ENCODE data around the gene DSCAML1. TPM values are rescaled to one million over a fixed set of nuclear protein-coding genes. Genes with fewer than 3 reads are reported as not detected.

DSCAML1 gene
- total RNA-seq, 1 donor from 2014 or later, result 6.1 TPM

GRCh38 chr11:117544130-117544800, 252.8 kb downstream of the DSCAML1 start:
- FAIRE-seq (no peak), DNase-seq (ENCODE audit: low spot score in 2 of 2) (no peak)

- no peak for DNase-seq (ENCODE audit: low spot score in 2 of 2)
Measured at GRCh38 chr11:117541211-117541610, 255.8 kb downstream of the DSCAML1 start.

GRCh38 chr11:117538263-117539135, 258.5 kb downstream of the DSCAML1 start:
- DNase-seq (ENCODE audit: low spot score in 2 of 2) (no peak), FAIRE-seq (no peak)

More at GRCh38 chr11:117541211-117541610, 255.8 kb downstream of the DSCAML1 start:
- FAIRE-seq, result no peak

- DNase-seq (ENCODE audit: low spot score in 2 of 2) (peak; percentile 45 to 49), FAIRE-seq (no peak)
Measured at GRCh38 chr11:117535850-117536411, 261.1 kb downstream of the DSCAML1 start.

- DNase-seq (ENCODE audit: low spot score in 2 of 2), result peak; percentile 41 to 61
Measured at GRCh38 chr11:117535201-117535849, 261.7 kb downstream of the DSCAML1 start.

GRCh38 chr11:117532568-117532967, 264.4 kb downstream of the DSCAML1 start:
- FAIRE-seq (no peak), DNase-seq (ENCODE audit: low spot score in 2 of 2) (no peak)

More at GRCh38 chr11:117535201-117535849, 261.7 kb downstream of the DSCAML1 start:
- FAIRE-seq, result no peak

GRCh38 chr11:117529816-117530215, 267.2 kb downstream of the DSCAML1 start:
- DNase-seq (ENCODE audit: low spot score in 2 of 2) (no peak), FAIRE-seq (no peak)

GRCh38 chr11:117528097-117528721, 268.8 kb downstream of the DSCAML1 start:
- DNase-seq (ENCODE audit: low spot score in 2 of 2) (no peak), FAIRE-seq (no peak)

- DNase-seq (ENCODE audit: low spot score in 2 of 2) (no peak), FAIRE-seq (no peak)
Measured at GRCh38 chr11:117527271-117527670, 269.7 kb downstream of the DSCAML1 start.

GRCh38 chr11:117525866-117526542, 271.0 kb downstream of the DSCAML1 start:
- DNase-seq (ENCODE audit: low spot score in 2 of 2) (no peak), FAIRE-seq (no peak)

- DNase-seq (ENCODE audit: low spot score in 2 of 2), result no peak
- no peak for FAIRE-seq
Measured at GRCh38 chr11:117524468-117525183, 272.4 kb downstream of the DSCAML1 start.

GRCh38 chr11:117523680-117524079, 273.3 kb downstream of the DSCAML1 start:
- FAIRE-seq (no peak), DNase-seq (ENCODE audit: low spot score in 2 of 2) (no peak)

GRCh38 chr11:117521974-117522373, 275.0 kb downstream of the DSCAML1 start:
- no peak for DNase-seq (ENCODE audit: low spot score in 2 of 2)
- no peak for FAIRE-seq

- DNase-seq (ENCODE audit: low spot score in 2 of 2) (no peak), FAIRE-seq (no peak)
Measured at GRCh38 chr11:117520966-117521365, 276.1 kb downstream of the DSCAML1 start.

GRCh38 chr11:117520201-117520600, 276.8 kb downstream of the DSCAML1 start:
- DNase-seq (ENCODE audit: low spot score in 2 of 2) (no peak), FAIRE-seq (no peak)

GRCh38 chr11:117519590-117519989, 277.4 kb downstream of the DSCAML1 start:
- no peak for DNase-seq (ENCODE audit: low spot score in 2 of 2)
- FAIRE-seq, result no peak

- no peak for FAIRE-seq
- no peak for DNase-seq (ENCODE audit: low spot score in 2 of 2)
Measured at GRCh38 chr11:117519170-117519569, 277.8 kb downstream of the DSCAML1 start.

- DNase-seq (ENCODE audit: low spot score in 2 of 2), result no peak
- FAIRE-seq, result no peak
Measured at GRCh38 chr11:117518455-117518854, 278.6 kb downstream of the DSCAML1 start.

- FAIRE-seq (no peak), DNase-seq (ENCODE audit: low spot score in 2 of 2) (no peak)
Measured at GRCh38 chr11:117517097-117517496, 279.9 kb downstream of the DSCAML1 start.
